IPS-NIHi11 (cell line): Measurements from ENCODE around the gene RIT2.
"Not testable (repeated sequence)": the region's sequence is repeated elsewhere in the genome, so short reads cannot be mapped to it uniquely, and the experiment has no call there.

ENCODE experiments used
- DNase-seq: peaks from one replicate; pipeline ENCODE4 v3.0.0; 2012; ENCODE audit warnings: mixed read lengths, low spot score

RIT2 gene

DNA sequence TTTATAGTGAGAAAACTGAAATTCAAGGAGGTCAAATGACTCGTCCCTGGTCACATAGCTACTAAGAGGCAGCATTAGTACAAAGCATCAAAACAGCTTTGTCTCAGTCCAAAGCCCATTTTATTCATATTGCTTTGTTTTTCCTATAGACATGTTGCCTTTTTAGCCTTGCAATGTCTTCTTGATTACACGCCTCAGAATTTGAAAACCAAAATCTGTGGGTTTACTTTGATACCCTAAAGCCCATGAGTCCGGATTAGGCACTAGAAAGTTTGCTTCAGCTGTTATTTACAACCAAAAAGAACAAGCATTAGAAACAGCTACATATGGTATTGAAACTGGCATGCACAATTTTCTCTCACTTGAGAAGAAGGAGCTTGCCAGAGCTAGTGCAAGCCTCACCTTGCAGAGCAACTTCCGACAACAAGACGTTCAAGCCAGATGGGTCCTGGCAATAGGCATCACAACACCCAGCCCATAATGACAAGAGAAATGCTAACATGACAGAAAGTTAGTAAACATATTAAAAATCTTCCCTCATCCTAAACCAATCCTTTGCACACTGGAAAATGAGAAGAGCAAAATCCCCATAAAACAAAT, 276.8 kb downstream of the RIT2 start:
- no peak for DNase-seq

GRCh38 chr18:42830936-42831335, 284.5 kb downstream of the RIT2 start:
- DNase-seq = no peak

GRCh38 chr18:42828881-42829280, 286.6 kb downstream of the RIT2 start:
- no peak for DNase-seq

DNA sequence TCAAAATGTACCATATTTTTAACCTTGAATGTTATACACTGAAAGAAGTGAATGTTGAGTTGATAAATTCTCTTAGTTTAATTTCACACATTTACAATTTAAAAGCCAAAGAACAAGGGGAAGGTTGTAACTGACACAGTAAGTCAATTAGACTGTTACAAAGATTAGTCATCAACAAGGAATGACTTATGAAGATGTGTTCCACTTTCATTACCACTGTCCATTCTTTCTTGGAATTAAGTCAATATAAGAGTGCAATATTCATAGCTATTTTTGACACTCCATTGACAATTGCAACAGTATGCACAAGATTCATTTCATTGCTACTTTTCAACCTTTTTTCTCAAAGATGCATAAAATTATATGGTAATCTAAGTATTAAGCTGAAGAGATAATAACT, 291.3 kb downstream of the RIT2 start:
- DNase-seq = no peak

- no peak for DNase-seq
Observed at GRCh38 chr18:42822711-42823110, 292.8 kb downstream of the RIT2 start.

- DNase-seq = no peak
Observed at GRCh38 chr18:42821492-42821891, 294.0 kb downstream of the RIT2 start.

DNA sequence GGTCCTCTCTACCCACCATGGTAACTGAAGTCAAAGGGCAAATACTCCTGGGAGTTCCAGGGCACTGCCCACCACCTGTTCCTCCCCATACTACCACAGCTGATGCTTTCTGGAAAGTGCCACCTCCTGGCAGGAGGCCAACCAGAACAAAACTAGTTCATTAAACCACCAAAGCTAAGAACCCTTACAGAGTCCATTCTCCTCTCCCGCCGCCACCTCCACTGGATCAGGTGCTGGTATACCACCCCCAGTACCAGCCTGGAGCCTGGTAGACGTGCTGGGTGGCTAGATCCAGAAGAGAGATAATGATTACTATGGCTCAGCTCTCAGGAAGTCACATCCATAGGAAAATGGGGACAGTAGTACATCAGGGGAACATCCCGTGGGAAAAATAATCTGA, 300.9 kb downstream of the RIT2 start:
- DNase-seq = no peak

DNA sequence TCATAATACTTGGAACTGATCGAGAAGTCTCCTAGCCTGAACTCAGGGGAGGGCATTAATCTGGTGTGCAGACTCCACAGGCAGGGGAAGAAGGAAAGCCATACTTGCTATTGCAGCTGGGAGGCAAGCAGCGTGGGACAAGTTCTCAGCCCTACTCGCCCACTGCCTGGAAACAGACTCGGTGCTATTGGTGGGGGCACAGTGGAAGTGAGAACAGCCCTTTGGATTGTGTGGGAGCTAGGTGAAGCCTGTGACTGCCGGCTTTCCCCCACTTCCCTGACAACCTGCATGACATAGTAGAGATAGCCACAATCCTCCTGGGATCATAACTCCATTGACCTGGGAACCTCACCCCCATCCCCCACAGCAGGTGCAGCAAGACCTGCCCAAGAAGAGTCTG, 301.3 kb downstream of the RIT2 start:
- DNase-seq = no peak

DNA sequence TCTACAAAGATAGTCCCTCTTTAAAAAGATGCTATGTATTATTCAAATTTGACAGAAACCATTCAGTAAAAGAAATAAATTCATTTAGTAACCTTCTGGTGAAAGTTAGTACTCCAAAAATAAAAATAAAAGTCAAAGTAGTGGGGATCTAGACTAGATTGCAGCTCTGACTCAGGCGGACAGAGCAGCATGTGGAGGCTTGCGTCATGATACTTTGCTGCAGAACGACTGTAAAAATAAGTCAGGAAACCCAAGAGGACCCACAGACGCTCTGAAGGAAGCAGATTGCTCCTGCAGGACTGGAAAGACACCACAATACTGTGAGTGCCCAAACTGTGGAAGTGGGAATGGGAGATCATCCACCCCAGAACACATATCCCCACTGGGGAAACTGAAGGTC, 301.9 kb downstream of the RIT2 start:
- no peak for DNase-seq

GRCh38 chr18:42807887-42808286, 307.6 kb downstream of the RIT2 start:
- DNase-seq = no peak

- DNase-seq = no peak
Observed at GRCh38 chr18:42801706-42802105, 313.8 kb downstream of the RIT2 start.

GRCh38 chr18:42798606-42799170, 316.8 kb downstream of the RIT2 start:
- DNase-seq = no peak

- DNase-seq = not testable (repeated sequence)
Observed at GRCh38 chr18:42795213-42795789, 320.2 kb downstream of the RIT2 start.

DNA sequence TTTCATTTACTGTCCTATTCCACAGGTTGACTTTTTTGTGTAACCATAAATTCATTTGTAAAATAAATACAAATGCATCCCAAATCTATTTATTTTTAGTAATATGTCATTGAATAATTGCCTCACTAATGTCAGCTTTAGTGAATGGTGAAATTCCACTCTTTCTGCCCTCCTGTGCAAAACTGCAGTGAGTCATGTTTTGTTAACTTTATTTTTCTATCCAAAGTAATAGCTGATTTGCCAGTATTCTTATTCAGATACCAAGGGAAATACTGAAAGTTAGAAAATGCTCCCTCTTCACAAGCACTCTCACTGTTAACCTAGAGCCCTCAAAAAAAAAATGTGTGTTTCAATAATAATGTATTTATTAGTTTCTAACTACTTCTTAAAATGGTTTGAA, 322.8 kb downstream of the RIT2 start:
- DNase-seq = no peak

GRCh38 chr18:42784632-42785031, 330.9 kb downstream of the RIT2 start:
- no peak for DNase-seq

- DNase-seq = no peak
Observed at GRCh38 chr18:42782929-42783328, 332.6 kb downstream of the RIT2 start.

- no peak for DNase-seq
Observed at GRCh38 chr18:42781298-42781815, 334.1 kb downstream of the RIT2 start.

GRCh38 chr18:42780171-42780570, 335.3 kb downstream of the RIT2 start:
- DNase-seq = no peak

- DNase-seq = no peak
Observed at GRCh38 chr18:42778445-42779042, 336.9 kb downstream of the RIT2 start.

DNA sequence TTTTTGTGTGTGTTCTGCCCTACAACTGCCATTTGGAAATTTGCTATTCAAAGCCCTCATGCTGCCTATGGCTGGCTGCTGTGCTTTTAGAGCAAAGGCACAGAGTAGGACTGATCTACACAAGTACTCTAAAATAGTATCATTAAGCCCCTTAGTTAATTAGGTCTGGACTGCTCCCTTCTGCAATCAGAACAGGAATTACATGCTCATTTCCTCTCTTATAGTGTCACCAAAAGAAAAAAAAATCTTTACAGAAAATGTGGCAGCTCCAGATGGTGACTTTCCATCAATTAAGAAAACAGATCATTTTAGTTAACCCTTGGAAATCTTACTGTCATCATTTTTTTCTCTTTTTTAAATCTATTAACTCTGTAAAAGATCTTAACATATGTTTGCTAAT, 337.5 kb downstream of the RIT2 start:
- no peak for DNase-seq

- DNase-seq = no peak
Observed at GRCh38 chr18:42773870-42774269, 341.6 kb downstream of the RIT2 start.

- DNase-seq = no peak
Observed at GRCh38 chr18:42771936-42772335, 343.5 kb downstream of the RIT2 start.

- no peak for DNase-seq
Observed at GRCh38 chr18:42765302-42765701, 350.2 kb downstream of the RIT2 start.
